H9 (cell line): ENCODE results near the gene MAGI3. TPM values are rescaled to one million over a fixed set of nuclear protein-coding genes. Genes with fewer than 3 reads are reported as not detected.

ENCODE experiments used
- DNase-seq: peaks from one replicate; pipeline ENCODE4 v3.0.0-alpha.2; 2017
- H2AFZ ChIP-seq: one replicate; pipeline ENCODE4 v1.6.1; 2013; ENCODE audit warnings: mild to moderate bottlenecking, low read length, control low read depth, moderate library complexity
- H2AK5ac ChIP-seq: 2 replicates; pipeline ENCODE4 v1.6.1; 2013; ENCODE audit warnings: low read length, control low read depth, mixed read lengths; ENCODE audit not compliant: insufficient read length
- H2BK120ac ChIP-seq: one replicate; pipeline ENCODE4 v1.6.1; 2013; ENCODE audit warnings: low read depth, mild to moderate bottlenecking, low read length, control low read depth, inconsistent platforms; ENCODE audit not compliant: poor library complexity, severe bottlenecking
- H2BK12ac ChIP-seq: 2 replicates; pipeline ENCODE4 v1.6.1; 2013; ENCODE audit warnings: low read length, control low read depth, mixed read lengths, low read depth; ENCODE audit not compliant: insufficient read length
- H2BK15ac ChIP-seq: 2 replicates; pipeline ENCODE4 v1.6.1; 2013; ENCODE audit warnings: low read depth, low read length, control low read depth
- H2BK20ac ChIP-seq: one replicate; pipeline ENCODE4 v1.6.1; 2013; ENCODE audit warnings: low read depth, mild to moderate bottlenecking, low read length, control low read depth, inconsistent platforms; ENCODE audit not compliant: poor library complexity, severe bottlenecking
- H2BK5ac ChIP-seq: 2 replicates; pipeline ENCODE4 v1.6.1; 2013; ENCODE audit warnings: low read length, control low read depth, mixed read lengths; ENCODE audit not compliant: insufficient read length
- H3K14ac ChIP-seq: 2 replicates; pipeline ENCODE4 v1.6.1; 2013; ENCODE audit warnings: low read length, control low read depth; ENCODE audit not compliant: insufficient read depth
- H3K18ac ChIP-seq: 2 replicates; pipeline ENCODE4 v1.6.1; 2013; ENCODE audit warnings: low read depth, mild to moderate bottlenecking, mixed read lengths, low read length, control low read depth; ENCODE audit not compliant: insufficient read length
- H3K23ac ChIP-seq: 2 replicates; pipeline ENCODE4 v1.6.1; 2013; ENCODE audit warnings: low read length, control low read depth, mixed read lengths, low read depth; ENCODE audit not compliant: insufficient read length
- H3K23me2 ChIP-seq: 2 replicates; pipeline ENCODE4 v1.6.1; 2013; ENCODE audit warnings: low read depth, mild to moderate bottlenecking, mixed read lengths, low read length, control low read depth; ENCODE audit not compliant: insufficient read length, poor library complexity, severe bottlenecking
- H3K27ac ChIP-seq: 2 replicates; pipeline ENCODE4 v1.5.1; 2013; ENCODE audit warnings: low read length, control low read depth, mixed read lengths, low read depth; ENCODE audit not compliant: insufficient read length
- H3K27me3 ChIP-seq: 2 replicates; pipeline ENCODE4 v1.6.1; 2013; ENCODE audit warnings: low read length, control low read depth, inconsistent platforms; ENCODE audit not compliant: insufficient read depth
- H3K4ac ChIP-seq: 2 replicates; pipeline ENCODE4 v1.6.1; 2013; ENCODE audit warnings: low read depth, mild to moderate bottlenecking, control low read depth, inconsistent platforms, low read length, moderate library complexity
- H3K4me1 ChIP-seq: 2 replicates; pipeline ENCODE4 v1.6.1; 2013; ENCODE audit warnings: low read length, control low read depth, inconsistent platforms; ENCODE audit not compliant: insufficient read depth
- H3K4me2 ChIP-seq: 2 replicates; pipeline ENCODE4 v1.6.1; 2013; ENCODE audit warnings: low read length, control low read depth, mixed read lengths; ENCODE audit not compliant: insufficient read length, insufficient read depth
- H3K56ac ChIP-seq: 2 replicates; pipeline ENCODE4 v1.6.1; 2013; ENCODE audit warnings: low read depth, mild to moderate bottlenecking, mixed read lengths, low read length, control low read depth; ENCODE audit not compliant: insufficient read length
- H3K79me1 ChIP-seq: 2 replicates; pipeline ENCODE4 v1.6.1; 2013; ENCODE audit warnings: low read depth, mild to moderate bottlenecking, moderate library complexity, low read length, control low read depth, inconsistent platforms; ENCODE audit not compliant: insufficient read depth, poor library complexity, severe bottlenecking
- H3K79me2 ChIP-seq: 2 replicates; pipeline ENCODE4 v1.6.1; 2013; ENCODE audit warnings: low read length, control low read depth, inconsistent platforms; ENCODE audit not compliant: insufficient read depth
- H3K9ac ChIP-seq: 2 replicates; pipeline ENCODE4 v1.6.1; 2013; ENCODE audit warnings: low read length, control low read depth, mixed read lengths; ENCODE audit not compliant: insufficient read length; ENCODE audit errors: extremely low read depth
- H3K9me3 ChIP-seq: one replicate; pipeline ENCODE4 v1.6.1; 2013; ENCODE audit warnings: low read depth, low read length, inconsistent platforms; ENCODE audit not compliant: control insufficient read depth
- H3T11ph ChIP-seq: one replicate; pipeline ENCODE4 v1.6.1; 2013; ENCODE audit warnings: mild to moderate bottlenecking, low read length, control low read depth, inconsistent platforms
- H4K20me1 ChIP-seq: one replicate; pipeline ENCODE4 v1.6.1; 2013; ENCODE audit not compliant: control insufficient read depth, insufficient read length, insufficient read depth
- H4K5ac ChIP-seq: 2 replicates; pipeline ENCODE4 v1.6.1; 2013; ENCODE audit warnings: low read depth, mild to moderate bottlenecking, mixed read lengths, low read length, control low read depth; ENCODE audit not compliant: insufficient read length
- H4K8ac ChIP-seq: replicated peaks from 2 replicates; pipeline ENCODE4 v1.6.1; 2013; ENCODE audit warnings: low read length, control low read depth, mixed read lengths, low read depth; ENCODE audit not compliant: insufficient read length
- H4K91ac ChIP-seq: 2 replicates; pipeline ENCODE4 v1.6.1; 2013; ENCODE audit warnings: low read depth, mild to moderate bottlenecking, moderate library complexity, mixed read lengths, low read length, control low read depth; ENCODE audit not compliant: insufficient read length
- H3K27ac Mint-ChIP-seq, 3 experiments: 2 replicates in 2 of 3; 3 replicates in 1 of 3; pipeline ENCODE4 v1.8.0; 2020 to 2021; ENCODE audit warnings: mixed read lengths in 3 of 3, mild to moderate bottlenecking in 1 of 3, moderate library complexity in 1 of 3
- H3K27me3 Mint-ChIP-seq: 2 replicates; pipeline ENCODE4 v1.8.0; 2021; ENCODE audit warnings: low read depth, mild to moderate bottlenecking, moderate library complexity, mixed read lengths
- H3K36me3 Mint-ChIP-seq, 3 experiments: 2 replicates in 2 of 3; 3 replicates in 1 of 3; pipeline ENCODE4 v1.8.0; 2020 to 2021; ENCODE audit warnings: low read depth in 3 of 3, mixed read lengths in 3 of 3; ENCODE audit not compliant: insufficient read depth in 1 of 3
- H3K4me1 Mint-ChIP-seq, 2 experiments: 2 replicates each; pipeline ENCODE4 v1.8.0; 2020; ENCODE audit warnings: mixed read lengths in 2 of 2
- H3K4me3 Mint-ChIP-seq, 2 experiments: 2 replicates in 1 of 2; 3 replicates in 1 of 2; pipeline ENCODE4 v1.8.0; 2020 to 2021; ENCODE audit warnings: mild to moderate bottlenecking in 2 of 2, mixed read lengths in 2 of 2, moderate library complexity in 1 of 2
- H3K9me3 Mint-ChIP-seq, 2 experiments: 2 replicates in 1 of 2; 3 replicates in 1 of 2; pipeline ENCODE4 v1.8.0; 2020; ENCODE audit warnings: mild to moderate bottlenecking in 2 of 2, mixed read lengths in 2 of 2, moderate library complexity in 1 of 2
- CTCF ChIP-seq: fragments of 200-600 bp; sonication (generic); conservative IDR thresholded peaks from 3 replicates; pipeline ENCODE4 v1.8.0; 2021; ENCODE audit warnings: antibody characterized with exemption, mild to moderate bottlenecking
- WGBS: extraction: QIAGEN DNeasy Blood & Tissue Kit; methylation state at CpG from one replicate; pipeline ENCODE4 v1.1.7; 2013; ENCODE audit warnings: missing lambda C conversion rate, low lambda C conversion rate, mixed read lengths; ENCODE audit not compliant: insufficient read length; ENCODE audit errors: extremely low coverage; 5-methylcytosine and 5-hydroxymethylcytosine counted together
- total RNA-seq: library from RNA; stranded (reverse); gene quantifications from 2 replicates; pipeline ENCODE4 v1.2.1, GENCODE V29; 2021

MAGI3 gene
- total RNA-seq, 1 experiment from 2014 or later = 8.2 TPM

GRCh38 chr1:113442131-113442530, 51.8 kb downstream of the MAGI3 start:
- Histone ChIP-seq H3K27me3 (no peaks in the 10 kb centered on the region), H3K56ac (no peak overlapping the region), H2BK12ac (no peak overlapping the region), H4K5ac (no peak overlapping the region), H2BK5ac (no peak overlapping the region), H3K9me3 (no peaks in the 10 kb centered on the region), H3K14ac (no peak overlapping the region), H2AK5ac (no peak overlapping the region), H3K79me1 (no peaks in the 10 kb centered on the region), H3K18ac (no peak overlapping the region), H3K23me2 (no peaks in the 10 kb centered on the region), H2AFZ (no peak overlapping the region), H4K91ac (no peak overlapping the region), H2BK120ac (no peak overlapping the region), H2BK15ac (no peak overlapping the region), H2BK20ac (no peak overlapping the region), H3K9ac (no peak overlapping the region), H3K4me2 (no peak overlapping the region), H3K23ac (no peak overlapping the region), H3K79me2 (no peaks in the 10 kb centered on the region), H3T11ph (no peak overlapping the region), H4K8ac (no peak overlapping the region), H3K4ac (no peak overlapping the region), H3K27ac (no peak overlapping the region), H4K20me1 (no peaks in the 10 kb centered on the region), H3K4me1 (no peaks in the 10 kb centered on the region; the same call in 1 of the 2 replicates)
- WGBS = no CpG with 5 or more reads among the region's 2 CpGs
- peaks cover 7 to 15% (median 14%) of the 10 kb centered on the region in 3 experiments; a peak in 6 of 7 replicates for H3K36me3 Mint-ChIP-seq
- no peak for DNase-seq
- H3K9me3 Mint-ChIP-seq = peaks cover 5% of the 10 kb centered on the region in 2 experiments; a peak in 3 of 5 replicates
- H3K4me3 Mint-ChIP-seq = no peak overlapping the region
- no peak overlapping the region for H3K27ac Mint-ChIP-seq
- no peaks in the 10 kb centered on the region; the same call in 1 of the 2 replicates for H3K27me3 Mint-ChIP-seq
- TF ChIP-seq CTCF = no peak
- peaks cover 25 to 26% of the 10 kb centered on the region in 2 experiments for H3K4me1 Mint-ChIP-seq
